SU-DHL-6 (cell line): ENCODE data around the gene NUP210.

Source experiments
- H2AFZ ChIP-seq: fragments of 200-600 bp; sonication (generic); 2 replicates; pipeline ENCODE4 v1.6.1; 2014; ENCODE audit warnings: low read depth, mild to moderate bottlenecking, moderate library complexity, mixed read lengths, antibody characterized with exemption, low read length; ENCODE audit not compliant: severe bottlenecking
- H3F3A ChIP-seq: fragments of 200-600 bp; shearing (Covaris generic); 2 replicates; pipeline ENCODE4 v1.6.0; 2016; ENCODE audit warnings: antibody characterized with exemption, mild to moderate bottlenecking; ENCODE audit not compliant: insufficient read depth
- H3K27ac ChIP-seq: fragments of 200-600 bp; sonication (generic); 2 replicates; pipeline ENCODE4 v1.5.1; 2016; ENCODE audit warnings: low read depth, mild to moderate bottlenecking, low read length, moderate library complexity, mixed read lengths
- H3K27me3 ChIP-seq: fragments of 200-600 bp; sonication (generic), shearing (Covaris generic); 2 replicates; pipeline ENCODE4 v1.6.0; 2014; ENCODE audit warnings: mild to moderate bottlenecking, low read length
- H3K36me3 ChIP-seq: fragments of 200-600 bp; sonication (generic); 2 replicates; pipeline ENCODE4 v1.6.1; 2014; ENCODE audit warnings: mild to moderate bottlenecking, low read length, mixed read lengths
- H3K4me2 ChIP-seq: fragments of 300-600, 200-600 bp; shearing (Covaris generic), sonication (generic); 2 replicates; pipeline ENCODE4 v1.6.0; 2014; ENCODE audit warnings: low read length, low read depth, mild to moderate bottlenecking; ENCODE audit not compliant: poor library complexity, severe bottlenecking
- H3K4me3 ChIP-seq: fragments of 200-600 bp; sonication (generic); 2 replicates; pipeline ENCODE4 v1.5.1; 2014; ENCODE audit warnings: antibody characterized with exemption, low read length, mild to moderate bottlenecking, mixed read lengths; ENCODE audit not compliant: insufficient read depth, poor library complexity, severe bottlenecking
- H3K79me2 ChIP-seq: fragments of 200-600 bp; sonication (generic); 2 replicates; pipeline ENCODE4 v1.6.1; 2014; ENCODE audit warnings: mild to moderate bottlenecking, low read length, moderate library complexity; ENCODE audit not compliant: insufficient read depth
- H3K9ac ChIP-seq: fragments of 200-600 bp; sonication (generic); 2 replicates; pipeline ENCODE4 v1.7.0; 2014; ENCODE audit warnings: mild to moderate bottlenecking, low read length
- H3K9me2 ChIP-seq: fragments of 200-600 bp; sonication (generic); replicated peaks from 2 replicates; pipeline ENCODE4 v1.6.1; 2014; ENCODE audit warnings: low read length; ENCODE audit not compliant: insufficient read depth
- H3K9me3 ChIP-seq: fragments of 200-600 bp; sonication (generic); 2 replicates; pipeline ENCODE4 v1.6.1; 2014; ENCODE audit warnings: low read length, mixed read lengths; ENCODE audit not compliant: insufficient read depth
- H4K20me1 ChIP-seq: fragments of 200-600 bp; sonication (generic); 2 replicates; pipeline ENCODE4 v1.6.1; 2014; ENCODE audit warnings: low read depth, mild to moderate bottlenecking, antibody characterized with exemption, low read length, moderate library complexity, mixed read lengths
- CTCF ChIP-seq: fragments of 200-600 bp; sonication (generic); IDR thresholded peaks from one replicate; pipeline ENCODE4 v1.5.1; 2017; ENCODE audit warnings: antibody characterized with exemption, mild to moderate bottlenecking, low read length, moderate library complexity; ENCODE audit not compliant: insufficient read depth, poor library complexity, severe bottlenecking
- EZH2phosphoT487 ChIP-seq: fragments of 200-600 bp; sonication (generic), shearing (Covaris generic); conservative IDR thresholded peaks from 2 replicates; pipeline ENCODE4 v1.6.1; 2018; ENCODE audit warnings: mild to moderate bottlenecking, antibody characterized with exemption, low read length, moderate library complexity, mixed read lengths

NUP210 gene

GRCh38 chr3:13408890-13409289, 11.2 kb downstream of the NUP210 start:
- Histone ChIP-seq H2AFZ (no peak overlapping the region), H3F3A (peaks cover 5% of the 10 kb centered on the region; the same call in 1 of the 2 replicates), H4K20me1 (peaks cover 35% of the 10 kb centered on the region), H3K27me3 (no peaks in the 10 kb centered on the region), H3K4me2 (no peak overlapping the region), H3K9me3 (no peaks in the 10 kb centered on the region), H3K9ac (no peak overlapping the region), H3K9me2 (no peaks in the 10 kb centered on the region), H3K4me3 (no peak overlapping the region), H3K36me3 (peaks cover 15% of the 10 kb centered on the region), H3K27ac (no peak overlapping the region), H3K79me2 (peaks cover 98% of the 10 kb centered on the region)
- no peak for TF ChIP-seq CTCF
- no peak for TF ChIP-seq EZH2phosphoT487

GRCh38 chr3:13407926-13408325, 12.2 kb downstream of the NUP210 start:
- no peak overlapping the region for H2AFZ ChIP-seq
- no peak overlapping the region for H3K4me3 ChIP-seq
- peaks cover 3% of the 10 kb centered on the region; the same call in 1 of the 2 replicates for H3F3A ChIP-seq
- no peak for TF ChIP-seq CTCF
- TF ChIP-seq EZH2phosphoT487: no peak
- H3K27ac ChIP-seq: no peak overlapping the region
- no peaks in the 10 kb centered on the region for H3K9me3 ChIP-seq
- peaks cover 98% of the 10 kb centered on the region for H3K79me2 ChIP-seq
- peaks cover 30% of the 10 kb centered on the region for H4K20me1 ChIP-seq
- H3K9ac ChIP-seq: no peak overlapping the region
- H3K36me3 ChIP-seq: peaks cover 15% of the 10 kb centered on the region
- H3K27me3 ChIP-seq: no peaks in the 10 kb centered on the region
- no peak overlapping the region for H3K4me2 ChIP-seq
- no peaks in the 10 kb centered on the region for H3K9me2 ChIP-seq

GRCh38 chr3:13407475-13407874, 12.6 kb downstream of the NUP210 start:
- Histone ChIP-seq H3K9ac (no peak overlapping the region), H3K27ac (no peak overlapping the region), H3K9me3 (no peaks in the 10 kb centered on the region), H3K4me3 (no peak overlapping the region), H3K9me2 (no peaks in the 10 kb centered on the region), H3K4me2 (no peak overlapping the region), H3F3A (peaks cover 4% of the 10 kb centered on the region; the same call in 1 of the 2 replicates), H3K79me2 (peaks cover 98% of the 10 kb centered on the region), H4K20me1 (peaks cover 30% of the 10 kb centered on the region), H2AFZ (no peak overlapping the region), H3K36me3 (peaks cover 15% of the 10 kb centered on the region), H3K27me3 (no peaks in the 10 kb centered on the region)
- TF ChIP-seq EZH2phosphoT487: no peak
- TF ChIP-seq CTCF: no peak
